ENCODE results near the gene ENKD1.

Gene ENKD1

GRCh38 chr16:67653789-67654402, 12.7 kb downstream of the ENKD1 start:
- in situ Hi-C loops (cut with MboI; ENCODE audit: low pct_unique_long_range_greater_than_20kb, low sequenced_read_pairs): loop anchor here (10.0 kb wide), 1 partner anchor 109 kb away; no protein-coding TSS in a partner anchor
- no peak for DNase-seq

- DNase-seq: no peak
- in situ Hi-C loops (cut with MboI; ENCODE audit: low pct_unique_long_range_greater_than_20kb, low sequenced_read_pairs): loop anchor here (10.0 kb wide), 1 partner anchor 108 kb away; no protein-coding TSS in a partner anchor
These were observed 13.3 kb downstream of the ENKD1 start for GRCh38 chr16:67653128-67653788.

GRCh38 chr16:67652578-67653127, 13.9 kb downstream of the ENKD1 start:
- in situ Hi-C loops (cut with MboI; ENCODE audit: low pct_unique_long_range_greater_than_20kb, low sequenced_read_pairs): loop anchor here (10.0 kb wide), 1 partner anchor 108 kb away; no protein-coding TSS in a partner anchor
- no peak for DNase-seq

- no peak for DNase-seq
- in situ Hi-C loops (cut with MboI; ENCODE audit: low pct_unique_long_range_greater_than_20kb, low sequenced_read_pairs): loop anchor here (10.0 kb wide), 1 partner anchor 107 kb away; no protein-coding TSS in a partner anchor
These were observed 14.7 kb downstream of the ENKD1 start for GRCh38 chr16:67651847-67652246.

DNA sequence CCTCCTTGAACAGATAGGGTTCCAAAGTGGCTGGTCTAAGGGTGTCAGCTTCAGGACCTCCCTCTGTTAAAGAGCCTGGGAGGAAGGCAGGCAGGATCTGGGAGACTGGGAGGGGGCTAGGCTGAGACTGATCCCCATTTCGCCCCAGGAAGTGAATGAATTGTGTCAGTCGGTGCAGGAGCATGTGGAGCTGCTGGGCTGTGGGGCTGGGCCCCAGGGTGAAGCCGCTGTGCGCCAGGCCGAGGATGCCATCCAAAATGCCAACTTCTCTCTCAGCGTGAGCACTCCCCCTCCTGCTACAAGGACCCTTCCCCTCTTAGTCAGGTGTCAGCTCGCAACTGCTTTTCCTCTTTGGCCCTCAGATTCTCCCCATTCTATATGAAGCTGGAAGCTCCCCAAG, 15.5 kb downstream of the ENKD1 start:
- in situ Hi-C loops (cut with MboI; ENCODE audit: low pct_unique_long_range_greater_than_20kb, low sequenced_read_pairs): loop anchor here (10.0 kb wide), 1 partner anchor 106 kb away; no protein-coding TSS in a partner anchor
- DNase-seq: no peak

DNA sequence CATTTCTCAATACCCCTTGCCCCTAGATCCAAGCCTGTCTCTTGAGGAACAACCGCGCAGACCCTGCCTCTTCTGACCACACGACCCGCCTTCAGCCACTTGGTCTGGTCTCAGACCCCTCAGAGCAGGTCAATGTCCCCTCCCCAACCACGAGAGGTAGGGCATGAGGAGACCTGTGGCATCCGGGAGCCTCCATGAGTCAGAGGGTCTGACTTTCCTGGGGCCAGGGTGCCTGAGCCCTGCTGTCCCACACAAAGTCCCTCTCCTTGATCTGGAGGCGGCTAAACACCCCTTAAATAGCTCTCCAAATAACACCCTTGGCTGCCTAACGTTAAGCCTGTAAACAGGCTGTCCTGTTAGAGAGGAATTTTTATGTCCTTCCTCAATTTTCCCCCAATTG, 16.5 kb downstream of the ENKD1 start:
- in situ Hi-C loops (cut with MboI; ENCODE audit: low pct_unique_long_range_greater_than_20kb, low sequenced_read_pairs): loop anchor here (10.0 kb wide), 1 partner anchor 105 kb away; no protein-coding TSS in a partner anchor
- DNase-seq: no peak

DNA sequence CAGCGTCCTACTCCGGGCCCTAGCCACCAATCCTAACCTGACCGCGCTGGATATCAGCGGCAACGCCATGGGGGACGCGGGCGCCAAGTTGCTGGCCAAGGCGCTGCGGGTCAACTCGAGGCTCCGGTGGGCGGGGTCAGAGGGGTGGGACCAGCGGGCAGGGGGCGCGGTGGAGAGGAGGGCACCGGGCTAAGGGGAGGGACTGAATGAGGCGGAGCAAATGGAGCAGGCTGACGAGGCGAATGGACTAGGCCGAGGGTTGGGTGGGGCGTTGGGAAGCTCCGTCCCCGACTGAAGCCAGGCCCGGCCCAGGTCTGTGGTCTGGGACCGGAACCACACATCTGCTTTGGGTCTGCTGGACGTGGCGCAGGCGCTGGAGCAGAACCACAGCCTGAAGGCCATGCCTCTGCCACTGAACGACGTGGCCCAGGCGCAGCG, 17.0 kb downstream of the ENKD1 start:
- DNase-seq: no peak
- in situ Hi-C loops (cut with MboI; ENCODE audit: low pct_unique_long_range_greater_than_20kb, low sequenced_read_pairs): no loop called here

DNA sequence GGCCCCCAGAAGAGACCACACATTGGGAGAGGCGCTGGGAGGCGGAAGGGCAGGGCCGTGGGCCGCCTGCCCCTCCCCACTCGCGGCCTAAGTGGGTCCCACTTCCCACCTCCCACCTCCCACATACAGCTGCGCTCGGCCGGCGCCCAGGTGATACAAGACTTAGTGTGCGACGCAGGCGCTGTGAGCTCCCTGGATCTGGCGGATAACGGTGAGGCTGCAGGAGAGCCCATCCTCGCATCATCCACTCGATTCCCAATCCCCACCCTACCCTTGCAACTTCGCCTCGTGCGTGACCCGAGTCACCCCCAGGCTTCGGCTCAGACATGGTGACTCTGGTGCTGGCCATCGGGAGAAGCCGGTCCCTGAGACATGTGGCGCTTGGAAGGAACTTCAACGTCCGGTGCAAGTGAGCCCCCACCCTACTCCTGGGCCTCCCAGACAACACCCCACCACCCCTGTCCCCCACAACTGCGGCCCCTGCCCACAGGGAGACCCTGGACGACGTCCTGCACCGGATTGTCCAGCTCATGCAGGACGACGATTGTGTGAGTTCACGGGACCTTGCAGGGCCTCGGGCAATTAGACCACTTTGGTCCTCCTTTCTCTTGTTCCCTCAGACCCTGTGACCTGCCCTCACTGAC, 17.7 kb downstream of the ENKD1 start:
- in situ Hi-C loops (cut with MboI; ENCODE audit: low pct_unique_long_range_greater_than_20kb, low sequenced_read_pairs): no loop called here
- DNase-seq: no peak

DNA sequence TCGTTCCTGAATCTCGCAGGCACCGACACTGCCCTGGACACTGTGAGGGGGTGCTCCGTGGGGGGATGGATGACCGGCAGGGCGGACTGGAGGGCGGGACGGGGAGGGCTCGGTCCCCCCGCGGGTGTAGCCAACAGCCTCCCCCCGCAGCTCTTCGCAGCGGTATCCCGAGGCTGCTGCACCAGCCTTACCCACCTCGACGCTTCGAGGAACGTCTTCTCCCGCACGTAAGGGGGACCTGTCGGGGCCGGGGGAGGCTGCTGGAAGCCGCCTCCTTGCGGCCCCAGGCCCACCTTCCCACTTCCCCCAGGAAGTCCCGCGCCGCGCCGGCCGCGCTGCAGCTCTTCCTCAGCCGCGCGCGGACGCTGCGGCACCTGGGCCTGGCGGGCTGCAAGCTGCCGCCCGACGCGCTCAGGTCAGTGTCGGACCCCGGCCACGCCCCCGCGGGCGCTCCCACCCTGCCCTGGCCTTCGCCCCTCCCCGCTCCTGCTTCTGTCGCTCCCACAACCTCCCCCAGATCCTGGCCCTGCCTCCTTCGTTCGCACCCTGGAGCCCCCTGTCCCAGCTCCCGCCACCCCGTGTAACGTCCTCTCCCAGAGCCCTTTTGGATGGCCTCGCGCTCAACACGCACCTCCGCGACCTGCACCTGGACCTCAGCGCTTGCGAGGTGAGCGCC, 18.3 kb downstream of the ENKD1 start:
- in situ Hi-C loops (cut with MboI; ENCODE audit: low pct_unique_long_range_greater_than_20kb, low sequenced_read_pairs): no loop called here
- no peak for DNase-seq

- DNase-seq: no peak
- in situ Hi-C loops (cut with MboI; ENCODE audit: low pct_unique_long_range_greater_than_20kb, low sequenced_read_pairs): no loop called here
These were observed 18.9 kb downstream of the ENKD1 start for GRCh38 chr16:67647681-67648080.

DNA sequence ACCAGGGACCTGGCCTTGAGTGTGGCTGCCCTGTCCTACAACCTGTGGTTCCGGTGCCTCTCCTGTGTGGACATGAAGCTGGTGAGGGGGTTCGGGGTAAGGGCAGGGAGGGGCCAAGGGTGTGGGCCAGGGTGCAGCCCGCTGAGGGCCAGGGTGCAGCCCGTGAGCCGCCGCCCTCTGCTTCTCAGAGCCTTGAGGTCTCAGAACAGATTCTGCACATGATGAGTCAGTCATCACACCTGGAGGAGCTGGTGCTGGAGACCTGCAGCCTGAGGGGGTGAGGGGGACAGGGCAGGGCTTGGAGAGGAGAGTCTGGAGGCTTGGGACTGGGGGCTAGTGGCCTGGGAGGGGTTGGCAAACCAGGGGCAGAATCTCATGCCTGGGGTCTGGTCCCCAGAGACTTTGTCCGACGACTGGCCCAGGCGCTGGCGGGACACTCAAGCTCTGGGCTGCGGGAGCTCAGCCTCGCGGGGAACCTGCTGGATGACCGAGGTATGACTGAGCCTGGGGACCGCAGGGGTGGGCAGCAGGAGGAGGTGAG, 19.4 kb downstream of the ENKD1 start:
- in situ Hi-C loops (cut with MboI; ENCODE audit: low pct_unique_long_range_greater_than_20kb, low sequenced_read_pairs): no loop called here
- DNase-seq: no peak

- in situ Hi-C loops (cut with MboI; ENCODE audit: low pct_unique_long_range_greater_than_20kb, low sequenced_read_pairs): no loop called here
- no peak for DNase-seq
These were observed 21.0 kb downstream of the ENKD1 start for GRCh38 chr16:67645397-67646121.

DNA sequence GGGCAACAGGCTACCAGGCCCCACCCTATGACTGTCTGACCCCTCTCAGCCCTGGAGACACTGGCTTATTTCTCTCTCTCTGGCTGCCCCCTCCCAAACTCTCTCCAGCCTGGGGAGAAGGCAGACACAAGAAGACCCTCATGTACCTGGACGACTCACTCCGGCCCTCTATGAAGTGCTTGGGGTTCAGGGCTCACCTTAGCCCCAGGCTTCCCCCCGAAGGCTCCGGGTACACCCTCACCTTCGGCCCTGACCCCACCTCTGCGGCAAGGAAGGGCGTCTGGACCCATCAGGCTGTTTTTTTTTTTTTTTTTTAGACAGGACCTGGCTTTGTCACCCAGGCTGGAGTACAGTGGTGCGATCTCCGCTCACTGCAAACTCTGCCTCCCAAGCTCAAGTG, 22.5 kb downstream of the ENKD1 start:
- in situ Hi-C loops (cut with MboI; ENCODE audit: low pct_unique_long_range_greater_than_20kb, low sequenced_read_pairs): no loop called here
- no peak for DNase-seq

- in situ Hi-C loops (cut with MboI; ENCODE audit: low pct_unique_long_range_greater_than_20kb, low sequenced_read_pairs): no loop called here
- no peak for DNase-seq
These were observed 24.5 kb downstream of the ENKD1 start for GRCh38 chr16:67641779-67642708.

- DNase-seq: no peak
- in situ Hi-C loops (cut with MboI; ENCODE audit: low pct_unique_long_range_greater_than_20kb, low sequenced_read_pairs): no loop called here
These were observed 28.9 kb downstream of the ENKD1 start for GRCh38 chr16:67637625-67638024.

DNA sequence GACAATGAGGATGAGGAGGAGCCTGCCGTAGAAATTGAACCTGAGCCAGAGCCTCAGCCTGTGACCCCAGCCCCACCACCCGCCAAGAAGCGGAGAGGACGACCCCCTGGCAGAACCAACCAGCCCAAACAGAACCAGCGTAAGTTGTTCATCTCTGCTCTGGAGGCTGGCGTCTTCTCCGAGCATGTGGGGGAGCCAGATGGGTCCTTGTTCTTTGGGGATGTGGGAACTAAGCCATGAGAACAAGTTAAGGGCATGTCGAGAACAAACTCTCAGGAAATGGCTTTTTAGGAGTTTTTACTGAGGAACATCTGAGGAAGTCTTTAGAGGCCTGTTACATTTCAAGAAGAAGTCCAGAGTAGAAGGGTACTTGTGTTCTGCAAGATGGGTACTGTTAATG, 29.8 kb downstream of the ENKD1 start:
- no peak for DNase-seq
- in situ Hi-C loops (cut with MboI; ENCODE audit: low pct_unique_long_range_greater_than_20kb, low sequenced_read_pairs): no loop called here

GRCh38 chr16:67632415-67633172, 34.0 kb downstream of the ENKD1 start:
- in situ Hi-C loops (cut with MboI; ENCODE audit: low pct_unique_long_range_greater_than_20kb, low sequenced_read_pairs): no loop called here
- no peak for DNase-seq

All from KBM-7 (cell line).